ENCODE data around the gene TLE1.
A peak's percentile ranks its signal among the peaks of the same experiment; 100 is the strongest.

TLE1 gene

DNA sequence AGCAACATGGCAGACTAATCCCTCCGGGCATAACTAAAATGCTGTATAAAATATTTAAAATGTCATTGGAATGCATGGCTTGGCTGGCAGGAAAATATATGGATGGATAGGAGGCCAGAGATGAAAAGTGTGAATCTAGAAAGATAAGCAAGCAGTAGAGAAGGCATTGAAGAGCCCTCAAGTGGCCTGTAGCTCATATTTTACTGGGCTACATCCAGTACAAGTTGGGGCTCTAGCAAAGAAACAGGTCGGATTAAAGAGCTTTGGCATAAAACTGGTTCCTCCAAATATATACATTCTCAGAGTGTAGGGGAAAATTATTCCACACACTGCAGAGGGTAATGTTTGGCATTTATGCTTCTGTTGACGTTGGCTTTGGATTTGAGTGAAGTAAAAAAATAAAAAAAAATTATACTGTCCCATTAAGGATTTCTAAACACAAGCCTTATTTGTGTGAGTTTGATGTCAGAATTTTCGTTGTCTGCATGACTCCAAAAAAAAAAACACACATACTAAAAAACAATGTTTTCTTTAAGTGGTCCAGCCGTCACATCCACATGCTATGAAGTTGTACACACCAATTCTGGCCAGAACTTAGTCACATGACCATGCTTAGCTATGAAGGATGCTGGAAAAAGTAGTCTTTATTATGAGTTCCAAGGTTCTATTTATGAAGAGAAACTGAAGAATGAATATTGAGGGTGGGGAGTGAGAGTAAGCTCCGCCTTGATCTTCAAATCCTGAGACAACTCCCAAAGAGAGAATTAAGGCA lies 147.0 kb downstream of the TLE1 start:
- DNase-seq = no peak

DNA sequence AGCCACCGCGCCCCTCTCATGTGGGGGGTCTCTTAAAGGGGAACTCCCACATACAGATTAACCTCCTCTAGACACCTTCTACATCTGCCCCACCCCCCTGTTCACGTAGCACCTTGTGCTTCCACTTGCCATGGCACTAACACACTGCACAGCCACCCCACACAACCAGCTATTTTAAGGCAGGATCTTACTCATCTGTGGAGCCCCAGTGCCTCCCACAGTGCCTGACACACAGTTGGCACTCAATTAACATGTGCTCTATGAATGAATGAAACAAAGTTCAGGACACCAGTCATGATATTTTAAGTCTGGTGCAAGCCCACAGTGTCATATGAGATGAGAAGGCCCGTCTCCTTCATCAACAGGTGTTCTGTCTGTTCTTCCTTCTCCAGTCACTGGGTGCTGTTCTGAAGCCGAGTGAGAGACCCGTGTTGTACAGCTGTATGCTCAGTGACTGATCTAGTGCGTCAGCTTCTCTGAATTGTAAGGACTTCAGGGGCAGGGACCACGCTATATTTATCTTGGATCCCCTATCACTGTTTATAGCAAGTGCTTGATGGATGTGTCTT lies 149.1 kb downstream of the TLE1 start:
- no peak for DNase-seq

DNA sequence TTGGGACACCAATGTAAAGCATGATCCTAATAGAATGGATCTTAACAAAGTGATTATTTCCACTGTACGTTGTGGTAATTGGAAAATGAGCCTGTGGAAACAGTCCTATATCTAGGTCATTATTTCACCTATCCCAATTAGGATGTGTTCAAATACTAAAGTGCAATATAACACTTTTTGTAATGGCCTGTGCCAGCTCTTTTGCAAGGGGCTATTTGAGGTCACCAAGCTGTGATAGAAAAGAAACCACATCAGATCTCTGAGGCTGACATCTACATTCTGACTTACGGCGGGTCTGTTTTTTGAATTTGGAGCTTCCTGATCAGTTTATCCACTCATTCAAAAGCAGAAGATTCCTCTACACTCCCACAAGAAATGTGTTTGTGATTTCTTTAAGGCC lies 150.0 kb downstream of the TLE1 start:
- no peak for DNase-seq

DNA sequence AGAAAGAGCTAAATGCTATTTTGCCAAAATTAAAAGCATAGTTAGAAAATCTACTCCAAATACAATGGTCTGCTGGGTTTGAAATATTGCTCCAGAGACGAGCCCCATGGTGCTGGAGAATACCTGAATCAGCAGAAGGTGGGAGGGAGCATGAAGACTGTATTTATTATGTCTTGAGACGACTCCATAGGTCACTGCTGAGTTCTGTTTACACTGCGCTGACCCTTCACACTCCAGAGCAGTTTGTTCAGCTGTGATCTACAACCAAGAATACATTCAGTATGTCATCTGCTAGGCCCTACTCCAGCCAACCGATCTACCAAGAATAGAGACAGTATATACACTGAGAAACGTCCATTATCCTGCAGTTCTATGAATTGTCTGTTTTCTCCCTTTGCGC lies 150.5 kb downstream of the TLE1 start:
- peak; percentile 64 for DNase-seq

DNA sequence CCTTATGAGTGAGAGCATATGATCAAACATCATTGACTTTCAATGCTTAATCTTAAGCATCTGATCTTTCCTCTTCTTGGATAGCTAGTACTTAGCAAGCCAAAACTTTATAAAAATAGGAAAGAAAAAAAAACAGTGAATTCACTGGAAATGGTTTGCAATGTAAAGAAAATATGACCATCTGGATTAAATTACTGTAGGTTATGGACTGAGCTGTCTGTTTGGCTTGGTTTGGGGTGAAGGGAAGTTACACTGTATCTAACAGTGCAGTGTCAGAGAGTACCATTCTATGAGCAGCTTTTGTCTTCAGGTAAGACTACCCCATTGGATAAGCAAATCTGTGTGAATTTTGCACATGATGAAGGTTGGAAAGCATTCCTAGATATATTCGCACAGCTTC lies 151.4 kb downstream of the TLE1 start:
- no peak for DNase-seq

DNA sequence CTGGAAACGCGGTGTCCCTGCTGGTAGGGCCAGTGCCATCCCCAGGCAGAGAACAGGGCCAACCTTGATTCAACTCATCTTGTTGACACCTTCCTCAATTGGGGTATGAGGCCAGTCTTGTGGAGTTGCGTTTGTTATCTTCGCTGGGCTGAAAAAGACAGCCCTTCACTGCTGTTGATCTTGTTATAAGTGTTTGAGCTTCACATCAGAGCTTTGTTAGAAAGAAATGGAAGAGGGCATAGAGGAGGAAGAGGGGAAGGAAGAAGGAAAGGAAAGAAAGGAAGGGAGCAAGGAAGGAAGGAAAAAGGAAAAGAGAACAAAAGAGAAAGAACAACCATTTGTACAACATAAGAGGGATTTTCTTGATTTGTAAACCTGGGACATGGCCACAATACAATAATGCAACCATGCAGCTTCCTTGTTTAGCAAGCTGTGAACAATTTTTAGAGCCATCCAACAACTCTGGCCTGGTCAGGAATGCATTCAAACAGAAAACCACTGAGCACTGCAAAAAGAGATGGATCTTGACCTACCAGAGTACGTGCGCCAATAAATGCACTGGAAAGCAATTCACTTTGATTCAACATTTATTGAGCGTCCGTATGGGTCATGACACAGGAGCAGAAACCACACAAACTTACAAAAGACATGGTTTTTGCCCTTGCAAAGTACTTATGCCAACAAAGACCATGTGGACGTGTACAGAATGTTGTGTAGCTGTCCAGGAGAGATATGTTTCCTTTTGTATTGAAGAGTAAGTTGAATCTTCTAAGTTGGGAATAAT lies 152.9 kb downstream of the TLE1 start:
- DNase-seq = peak; percentile 14

DNA sequence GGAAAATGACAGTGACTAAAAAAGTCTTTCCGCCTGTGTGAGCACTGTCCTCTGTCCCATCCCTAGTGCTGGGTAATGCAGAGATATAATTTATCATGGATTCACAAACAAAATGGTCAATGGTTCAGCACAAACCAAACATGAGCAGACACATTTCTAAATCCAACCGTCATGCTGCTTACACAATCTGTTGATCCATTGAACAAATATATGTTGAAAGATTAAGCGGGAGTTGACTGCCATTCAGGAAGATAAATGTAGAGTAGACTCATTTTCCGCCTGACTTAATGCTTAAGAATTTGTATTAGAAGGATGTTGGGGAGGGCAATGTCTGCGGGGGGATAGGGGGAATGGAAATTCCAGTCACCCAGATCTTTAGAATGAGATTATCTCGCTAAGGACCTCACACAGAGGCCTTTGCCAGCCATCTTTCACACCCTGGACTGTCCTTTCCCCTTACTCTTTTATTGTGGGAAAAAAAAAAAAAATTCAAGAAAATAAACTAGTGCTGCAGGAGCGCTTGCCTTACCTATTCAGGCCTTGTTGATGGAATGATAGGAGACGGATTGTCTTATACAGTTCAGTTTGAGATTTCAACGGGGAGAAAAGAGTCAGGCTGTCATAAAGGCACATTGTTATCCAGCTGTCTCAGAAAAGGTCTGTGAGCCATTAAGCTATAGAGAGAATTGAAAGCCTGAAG lies 153.7 kb downstream of the TLE1 start:
- DNase-seq = peak; percentile 92

DNA sequence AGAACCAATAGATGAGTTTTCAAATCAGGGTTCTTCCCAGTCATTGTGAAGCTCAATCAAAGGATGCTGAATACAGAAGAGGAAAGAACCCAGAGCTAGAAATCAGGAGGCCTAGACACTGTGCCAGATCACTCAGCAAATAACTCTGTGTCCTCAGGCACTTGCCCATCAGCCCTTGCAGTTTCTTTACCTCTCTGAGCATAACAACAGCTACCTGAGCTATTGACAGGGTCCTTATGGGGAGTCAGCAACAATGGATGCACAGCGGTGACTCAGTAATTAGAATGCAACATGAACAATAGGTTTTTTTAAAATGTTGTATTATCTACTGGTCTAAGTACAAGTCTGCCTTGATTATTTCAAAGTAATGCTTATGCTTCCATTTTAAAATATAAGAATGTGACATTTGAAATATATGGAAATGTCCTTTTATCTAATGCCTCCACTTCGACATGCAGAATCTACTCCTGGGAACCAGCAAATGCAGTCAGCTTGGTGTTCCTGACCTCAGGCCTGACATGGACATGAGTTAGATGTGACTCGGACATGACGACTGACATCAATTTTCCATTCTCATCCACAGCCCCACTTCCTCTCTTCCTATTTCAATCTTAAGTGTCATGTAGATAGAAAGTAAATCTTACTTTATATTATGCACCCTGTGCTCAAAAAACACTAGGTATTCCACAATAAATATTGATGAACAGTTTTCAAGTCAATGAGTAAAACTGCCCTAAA lies 155.0 kb downstream of the TLE1 start:
- DNase-seq = peak; percentile 22

All from DMS53 (cell line).